Glutamatergic neuron (in vitro differentiated cells): ENCODE results near the gene SWAP70. TPM values are rescaled to one million over a fixed set of nuclear protein-coding genes. Genes with fewer than 3 reads are reported as not detected.

Source experiments
- DNase-seq: peaks from one replicate; pipeline ENCODE4 v3.0.0; 2022
- H3K27ac Mint-ChIP-seq: one replicate; pipeline ENCODE4 v1.8.0; 2020; ENCODE audit warnings: mild to moderate bottlenecking, mixed read lengths, inconsistent platforms; ENCODE audit not compliant: unreplicated experiment
- H3K27me3 Mint-ChIP-seq: one replicate; pipeline ENCODE4 v1.8.0; 2020; ENCODE audit warnings: mild to moderate bottlenecking, moderate library complexity, mixed read lengths, inconsistent platforms; ENCODE audit not compliant: unreplicated experiment
- H3K36me3 Mint-ChIP-seq: one replicate; pipeline ENCODE4 v1.8.0; 2020; ENCODE audit warnings: mild to moderate bottlenecking, mixed read lengths, inconsistent platforms; ENCODE audit not compliant: unreplicated experiment
- H3K4me1 Mint-ChIP-seq: one replicate; pipeline ENCODE4 v1.8.0; 2020; ENCODE audit warnings: mild to moderate bottlenecking, low read depth, mixed read lengths, inconsistent platforms; ENCODE audit not compliant: unreplicated experiment
- H3K4me3 Mint-ChIP-seq: one replicate; pipeline ENCODE4 v1.8.0; 2020; ENCODE audit warnings: mild to moderate bottlenecking, mixed read lengths, inconsistent platforms; ENCODE audit not compliant: unreplicated experiment
- H3K9me3 Mint-ChIP-seq: one replicate; pipeline ENCODE4 v1.8.0; 2020; ENCODE audit warnings: mild to moderate bottlenecking, moderate library complexity, mixed read lengths, inconsistent platforms; ENCODE audit not compliant: unreplicated experiment
- CTCF ChIP-seq: fragments of 200-600 bp; sonication (generic); IDR thresholded peaks from one replicate; pipeline ENCODE4 v1.5.0; 2021; ENCODE audit not compliant: partially characterized antibody, unreplicated experiment
- total RNA-seq: library from RNA; stranded (reverse); fragmentation: NEBNext Ultra II Directional; extraction: Animal tissue kit (Norgen Biotek cat#: 25700); gene quantifications from one replicate; pipeline ENCODE4 v1.2.1, GENCODE V29; 2021; ENCODE audit not compliant: unreplicated experiment

SWAP70 gene
- total RNA-seq, 1 donor from 2014 or later: 8.7 TPM

- H3K27me3 Mint-ChIP-seq: peaks cover 2% of the 10 kb centered on the region
- no peak for TF ChIP-seq CTCF
- H3K9me3 Mint-ChIP-seq: peaks cover 6% of the 10 kb centered on the region
- H3K4me3 Mint-ChIP-seq: no peak overlapping the region
- no peak for DNase-seq
- no peaks in the 10 kb centered on the region for H3K36me3 Mint-ChIP-seq
- peaks cover 10% of the 10 kb centered on the region for H3K4me1 Mint-ChIP-seq
- H3K27ac Mint-ChIP-seq: no peak overlapping the region
These were observed 105.7 kb downstream of the SWAP70 start for GRCh38 chr11:9769621-9770020.

- H3K4me1 Mint-ChIP-seq: peaks cover 3% of the 10 kb centered on the region
- H3K9me3 Mint-ChIP-seq: peaks cover 4% of the 10 kb centered on the region
- H3K27ac Mint-ChIP-seq: no peak overlapping the region
- H3K4me3 Mint-ChIP-seq: no peak overlapping the region
- H3K36me3 Mint-ChIP-seq: no peaks in the 10 kb centered on the region
- no peak for TF ChIP-seq CTCF
- DNase-seq: no peak
- H3K27me3 Mint-ChIP-seq: no peaks in the 10 kb centered on the region
These were observed 107.2 kb downstream of the SWAP70 start for GRCh38 chr11:9771071-9771511.

GRCh38 chr11:9772218-9772617 lies 108.3 kb downstream of the SWAP70 start:
- H3K27me3 Mint-ChIP-seq: no peaks in the 10 kb centered on the region
- DNase-seq: no peak
- H3K9me3 Mint-ChIP-seq: peaks cover 4% of the 10 kb centered on the region
- H3K4me1 Mint-ChIP-seq: no peaks in the 10 kb centered on the region
- TF ChIP-seq CTCF: no peak
- no peak overlapping the region for H3K27ac Mint-ChIP-seq
- H3K4me3 Mint-ChIP-seq: no peak overlapping the region
- H3K36me3 Mint-ChIP-seq: no peaks in the 10 kb centered on the region

- no peaks in the 10 kb centered on the region for H3K27me3 Mint-ChIP-seq
- no peak for TF ChIP-seq CTCF
- H3K36me3 Mint-ChIP-seq: no peaks in the 10 kb centered on the region
- no peak overlapping the region for H3K4me3 Mint-ChIP-seq
- DNase-seq: no peak
- no peaks in the 10 kb centered on the region for H3K4me1 Mint-ChIP-seq
- no peak overlapping the region for H3K27ac Mint-ChIP-seq
- H3K9me3 Mint-ChIP-seq: peaks cover 4% of the 10 kb centered on the region
These were observed 109.6 kb downstream of the SWAP70 start for GRCh38 chr11:9773524-9773923.

- Mint-ChIP-seq H3K9me3 (peaks cover 3% of the 10 kb centered on the region), H3K27ac (no peak overlapping the region), H3K27me3 (no peaks in the 10 kb centered on the region), H3K4me3 (no peak overlapping the region), H3K36me3 (no peaks in the 10 kb centered on the region), H3K4me1 (no peaks in the 10 kb centered on the region)
- DNase-seq: no peak
- TF ChIP-seq CTCF: no peak
These were observed 110.2 kb downstream of the SWAP70 start for GRCh38 chr11:9774109-9774508.
